ENCODE measurements around the gene APOBEC3B.
A peak's percentile ranks its signal among the peaks of the same experiment; 100 is the strongest.

APOBEC3B gene

DNA sequence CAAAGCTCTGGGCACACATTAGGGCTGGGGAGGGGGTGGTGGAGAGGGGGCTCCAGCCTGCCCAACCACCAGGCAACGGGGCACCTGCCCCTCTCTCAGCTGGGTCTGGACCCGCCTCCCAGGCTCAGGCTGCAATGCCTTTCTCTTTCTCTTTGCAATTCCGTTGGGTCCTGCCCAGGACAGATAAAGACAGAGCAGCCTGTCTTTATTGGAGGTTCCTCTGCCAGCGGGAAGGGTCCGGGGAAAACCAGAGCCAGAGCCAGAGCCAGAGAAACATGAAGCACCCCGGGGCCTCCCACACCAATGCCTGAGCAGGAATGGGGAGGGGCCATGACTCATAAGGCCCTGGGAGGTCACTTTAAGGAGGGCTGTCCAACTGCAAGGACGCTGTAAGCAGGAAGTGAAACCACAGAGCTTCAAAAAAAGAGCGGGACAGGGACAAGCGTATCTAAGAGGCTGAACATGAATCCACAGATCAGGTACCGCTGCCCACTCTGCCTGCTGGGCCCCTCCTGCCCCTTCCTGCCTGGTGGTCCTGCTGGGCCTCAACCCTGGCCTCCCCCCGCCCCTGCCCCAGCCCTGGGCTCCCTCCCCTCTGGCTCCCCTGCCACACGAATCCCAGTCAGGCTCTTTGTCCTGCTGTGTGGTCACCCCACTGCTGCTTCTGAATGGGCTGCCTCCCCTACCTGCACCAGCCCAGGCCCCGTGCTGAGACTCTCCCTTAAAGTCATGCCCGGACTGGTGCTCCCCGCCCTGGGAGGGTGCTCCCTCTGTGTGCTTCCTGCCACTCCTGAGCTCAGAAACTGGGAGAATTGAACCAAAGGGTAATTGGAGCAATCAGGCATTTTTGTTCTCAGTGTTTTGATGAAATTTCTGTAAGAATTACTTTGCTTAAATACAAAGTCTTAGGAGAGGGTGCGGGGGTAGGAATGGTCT lies at the start of gene APOBEC3B:
APOBEC3B (plus strand) TSS at position 356 of the 936 bp plus-strand sequence; CDS start at position 463, 107 bp downstream.
- H3K36me3 ChIP-seq (ENCODE audit: control insufficient read depth in 1 of 2, insufficient read depth in 2 of 2, low read length in 2 of 2): no peaks in the 10 kb centered on the region
- no peaks in the 10 kb centered on the region for H3K27me3 ChIP-seq (ENCODE audit: low read depth, low read length)
- H3K4me1 ChIP-seq (ENCODE audit: control insufficient read depth in 1 of 2, insufficient read depth in 2 of 2, low read length in 2 of 2): peaks cover 4 to 16% of the 10 kb centered on the region in 2 donors
- H3K4me3 ChIP-seq (ENCODE audit: low read depth in 1 of 2, low read length in 2 of 2): peak within 1 kb of the TSS; percentile 61 to 77
- H3K9me3 ChIP-seq (ENCODE audit: control insufficient read depth in 1 of 2, low read length in 2 of 2): no peaks in the 10 kb centered on the region
- peak within 1 kb of the TSS; percentile 28 for H3K27ac ChIP-seq (ENCODE audit: low read length)

DNA sequence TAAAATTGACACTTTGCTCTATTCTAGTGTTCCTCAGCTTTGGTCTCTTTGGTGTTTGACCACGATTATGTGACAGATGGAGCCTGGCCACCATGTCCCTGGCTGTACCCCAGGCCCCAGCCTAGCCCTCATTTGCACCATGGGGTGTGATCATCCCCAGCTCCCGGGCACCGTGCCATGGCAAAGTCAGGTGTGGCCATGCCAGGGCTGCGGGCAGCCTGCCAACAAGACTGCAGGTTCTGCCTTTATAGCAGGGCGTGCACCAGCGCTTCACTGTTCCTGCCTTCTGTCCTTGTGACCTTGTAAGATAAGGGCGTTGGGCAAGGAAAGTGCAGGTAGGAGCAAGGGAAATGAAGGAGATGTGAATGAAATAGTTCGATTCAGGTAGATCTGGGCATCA lies 47.1 kb upstream of the APOBEC3B start:
- Histone ChIP-seq H3K27me3 (ENCODE audit: low read depth, low read length) (no peaks in the 10 kb centered on the region), H3K4me3 (ENCODE audit: low read depth in 1 of 2, low read length in 2 of 2) (no peak overlapping the region), H3K4me1 (ENCODE audit: control insufficient read depth in 1 of 2, insufficient read depth in 2 of 2, low read length in 2 of 2) (no peaks in the 10 kb centered on the region), H3K9me3 (ENCODE audit: control insufficient read depth in 1 of 2, low read length in 2 of 2) (no peaks in the 10 kb centered on the region), H3K27ac (ENCODE audit: low read length) (no peak overlapping the region), H3K36me3 (ENCODE audit: control insufficient read depth in 1 of 2, insufficient read depth in 2 of 2, low read length in 2 of 2) (no peaks in the 10 kb centered on the region)

DNA sequence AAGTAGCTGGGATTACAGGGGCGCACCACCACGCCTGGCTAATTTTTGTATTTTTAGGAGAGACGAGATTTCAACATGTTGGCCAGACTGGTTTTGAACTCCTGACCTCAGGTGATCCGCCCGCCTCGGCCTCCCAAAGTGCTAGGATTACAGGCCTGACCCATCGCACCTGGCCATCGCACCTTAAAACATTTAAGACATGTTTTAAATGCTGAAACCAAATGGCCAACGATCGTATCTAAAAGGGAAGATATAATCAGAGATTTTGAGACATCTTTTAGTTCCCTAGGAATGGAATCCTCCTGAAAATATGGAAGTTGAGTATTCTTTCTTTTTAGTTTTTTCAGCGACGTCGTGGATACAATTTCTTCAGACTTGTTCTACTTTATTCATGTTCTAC lies 46.5 kb upstream of the APOBEC3B start:
- Histone ChIP-seq H3K27me3 (ENCODE audit: low read depth, low read length) (no peaks in the 10 kb centered on the region), H3K4me3 (ENCODE audit: low read depth in 1 of 2, low read length in 2 of 2) (no peak overlapping the region), H3K4me1 (ENCODE audit: control insufficient read depth in 1 of 2, insufficient read depth in 2 of 2, low read length in 2 of 2) (no peaks in the 10 kb centered on the region), H3K27ac (ENCODE audit: low read length) (no peak overlapping the region), H3K9me3 (ENCODE audit: control insufficient read depth in 1 of 2, low read length in 2 of 2) (no peaks in the 10 kb centered on the region), H3K36me3 (ENCODE audit: control insufficient read depth in 1 of 2, insufficient read depth in 2 of 2, low read length in 2 of 2) (no peaks in the 10 kb centered on the region)

DNA sequence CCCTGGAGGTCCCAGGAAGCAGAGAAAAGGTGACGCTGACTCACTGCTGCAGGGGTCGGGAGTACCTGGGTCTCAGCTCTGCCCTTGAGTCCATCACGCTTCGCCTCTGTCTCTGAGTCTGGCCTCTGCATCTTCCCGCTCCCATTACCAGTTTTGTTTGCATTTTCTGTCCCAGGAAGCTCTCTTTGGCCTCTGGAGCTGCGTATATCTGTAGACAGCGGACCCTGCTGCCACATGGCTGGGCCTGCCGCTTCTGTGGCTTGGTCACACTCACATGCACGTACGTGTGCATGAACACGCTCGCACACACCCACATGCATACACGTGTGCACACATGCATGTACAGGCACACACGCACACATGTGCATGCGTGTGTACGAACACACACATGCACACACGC lies 45.6 kb upstream of the APOBEC3B start:
- H3K4me3 ChIP-seq (ENCODE audit: low read depth in 1 of 2, low read length in 2 of 2): no peak overlapping the region
- H3K9me3 ChIP-seq (ENCODE audit: control insufficient read depth in 1 of 2, low read length in 2 of 2): no peaks in the 10 kb centered on the region
- H3K27me3 ChIP-seq (ENCODE audit: low read depth, low read length): no peaks in the 10 kb centered on the region
- H3K27ac ChIP-seq (ENCODE audit: low read length): no peak overlapping the region
- H3K36me3 ChIP-seq (ENCODE audit: control insufficient read depth in 1 of 2, insufficient read depth in 2 of 2, low read length in 2 of 2): no peaks in the 10 kb centered on the region
- H3K4me1 ChIP-seq (ENCODE audit: control insufficient read depth in 1 of 2, insufficient read depth in 2 of 2, low read length in 2 of 2): no peaks in the 10 kb centered on the region

DNA sequence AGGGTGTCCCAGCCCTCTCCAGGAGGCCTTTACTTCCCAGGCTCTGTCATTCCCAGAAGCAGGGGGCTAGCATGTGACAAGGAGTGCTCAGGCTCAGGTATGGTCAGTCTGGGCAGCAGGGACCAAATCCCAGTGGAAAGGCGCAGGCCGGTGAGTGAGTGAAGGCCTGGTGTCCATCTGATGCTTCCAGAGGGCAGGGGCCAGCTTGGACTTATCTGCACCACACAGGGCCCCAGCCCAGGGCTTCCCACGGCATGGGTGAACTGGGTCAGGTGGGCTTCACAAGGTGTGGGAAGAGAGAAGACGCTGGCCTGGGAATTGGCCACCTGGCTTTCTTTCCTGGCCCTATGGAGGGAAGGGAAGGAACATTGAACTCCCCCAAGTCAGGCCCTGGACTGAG lies 45.1 kb upstream of the APOBEC3B start:
- Histone ChIP-seq H3K36me3 (ENCODE audit: control insufficient read depth in 1 of 2, insufficient read depth in 2 of 2, low read length in 2 of 2) (no peaks in the 10 kb centered on the region), H3K9me3 (ENCODE audit: control insufficient read depth in 1 of 2, low read length in 2 of 2) (no peaks in the 10 kb centered on the region), H3K4me1 (ENCODE audit: control insufficient read depth in 1 of 2, insufficient read depth in 2 of 2, low read length in 2 of 2) (no peaks in the 10 kb centered on the region), H3K27me3 (ENCODE audit: low read depth, low read length) (no peaks in the 10 kb centered on the region), H3K4me3 (ENCODE audit: low read depth in 1 of 2, low read length in 2 of 2) (no peak overlapping the region), H3K27ac (ENCODE audit: low read length) (no peak overlapping the region)

DNA sequence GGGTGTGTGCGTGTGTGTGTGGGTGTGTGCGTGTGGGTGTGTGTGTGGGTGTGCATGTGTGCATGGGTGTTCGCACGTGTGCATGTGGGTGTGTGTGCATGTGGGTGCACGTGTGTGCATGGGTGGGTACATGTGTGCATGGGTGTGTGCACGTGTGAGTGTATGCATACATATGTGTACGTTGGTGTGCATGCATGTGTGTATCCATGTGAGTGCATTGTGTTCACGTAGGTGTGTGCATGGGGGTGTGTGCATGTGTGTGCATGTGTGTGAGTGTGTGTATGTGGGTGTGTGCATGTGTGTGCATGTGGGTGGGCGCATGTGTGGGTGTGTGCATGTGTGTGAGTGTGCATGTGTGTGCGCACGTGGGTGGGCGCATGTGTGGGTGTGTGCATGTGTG lies 44.6 kb upstream of the APOBEC3B start:
- Histone ChIP-seq H3K9me3 (ENCODE audit: control insufficient read depth in 1 of 2, low read length in 2 of 2) (no peaks in the 10 kb centered on the region), H3K4me1 (ENCODE audit: control insufficient read depth in 1 of 2, insufficient read depth in 2 of 2, low read length in 2 of 2) (no peaks in the 10 kb centered on the region), H3K36me3 (ENCODE audit: control insufficient read depth in 1 of 2, insufficient read depth in 2 of 2, low read length in 2 of 2) (no peaks in the 10 kb centered on the region), H3K4me3 (ENCODE audit: low read depth in 1 of 2, low read length in 2 of 2) (no peak overlapping the region), H3K27ac (ENCODE audit: low read length) (no peak overlapping the region), H3K27me3 (ENCODE audit: low read depth, low read length) (no peaks in the 10 kb centered on the region)

DNA sequence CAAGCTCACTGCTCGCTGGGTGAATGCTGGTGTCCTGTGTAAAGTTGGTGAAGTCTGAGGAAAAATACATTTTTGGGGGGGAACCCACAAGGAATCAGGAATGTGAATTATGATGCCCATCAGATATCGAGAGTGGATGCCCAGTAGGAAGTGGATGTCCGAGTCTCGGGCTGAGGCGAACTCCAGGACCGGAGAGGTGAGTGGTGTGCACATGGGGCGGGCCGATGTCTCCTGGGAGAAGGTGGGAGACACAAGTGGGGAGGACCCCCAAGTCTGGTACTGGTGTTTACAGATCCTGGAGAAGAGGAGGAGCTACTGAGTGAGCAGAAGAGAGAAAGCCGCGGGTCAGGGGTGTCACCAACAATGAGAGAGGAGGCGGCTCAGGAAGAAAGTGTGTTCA lies 43.9 kb upstream of the APOBEC3B start:
- Histone ChIP-seq H3K27me3 (ENCODE audit: low read depth, low read length) (no peaks in the 10 kb centered on the region), H3K36me3 (ENCODE audit: control insufficient read depth in 1 of 2, insufficient read depth in 2 of 2, low read length in 2 of 2) (no peaks in the 10 kb centered on the region), H3K9me3 (ENCODE audit: control insufficient read depth in 1 of 2, low read length in 2 of 2) (no peaks in the 10 kb centered on the region), H3K27ac (ENCODE audit: low read length) (no peak overlapping the region), H3K4me1 (ENCODE audit: control insufficient read depth in 1 of 2, insufficient read depth in 2 of 2, low read length in 2 of 2) (peaks cover 0 to 3% of the 10 kb centered on the region in 2 donors), H3K4me3 (ENCODE audit: low read depth in 1 of 2, low read length in 2 of 2) (no peak overlapping the region)

DNA sequence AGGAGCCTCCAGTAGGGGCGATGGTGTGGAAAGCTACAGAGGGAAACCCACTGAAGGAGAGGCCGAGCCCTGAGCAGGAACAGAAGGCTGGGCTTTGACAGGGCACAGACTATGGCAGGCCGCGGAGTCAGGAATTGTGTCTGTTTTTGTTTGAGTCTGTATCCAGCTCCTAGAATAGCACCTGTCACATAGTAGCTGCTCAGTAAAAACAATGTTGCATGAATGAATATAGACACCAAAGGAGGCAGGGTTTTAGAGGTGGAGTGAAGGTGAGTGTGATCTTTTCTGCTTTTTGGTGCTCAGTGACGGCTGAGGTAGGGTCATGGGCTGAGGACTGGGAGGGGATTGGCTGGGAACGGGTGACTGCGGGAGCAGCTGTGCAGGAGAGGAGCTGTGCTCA lies 43.2 kb upstream of the APOBEC3B start:
- Histone ChIP-seq H3K27me3 (ENCODE audit: low read depth, low read length) (no peaks in the 10 kb centered on the region), H3K36me3 (ENCODE audit: control insufficient read depth in 1 of 2, insufficient read depth in 2 of 2, low read length in 2 of 2) (no peaks in the 10 kb centered on the region), H3K27ac (ENCODE audit: low read length) (no peak overlapping the region), H3K4me3 (ENCODE audit: low read depth in 1 of 2, low read length in 2 of 2) (no peak overlapping the region), H3K9me3 (ENCODE audit: control insufficient read depth in 1 of 2, low read length in 2 of 2) (no peaks in the 10 kb centered on the region), H3K4me1 (ENCODE audit: control insufficient read depth in 1 of 2, insufficient read depth in 2 of 2, low read length in 2 of 2) (peaks cover 0 to 3% of the 10 kb centered on the region in 2 donors)

DNA sequence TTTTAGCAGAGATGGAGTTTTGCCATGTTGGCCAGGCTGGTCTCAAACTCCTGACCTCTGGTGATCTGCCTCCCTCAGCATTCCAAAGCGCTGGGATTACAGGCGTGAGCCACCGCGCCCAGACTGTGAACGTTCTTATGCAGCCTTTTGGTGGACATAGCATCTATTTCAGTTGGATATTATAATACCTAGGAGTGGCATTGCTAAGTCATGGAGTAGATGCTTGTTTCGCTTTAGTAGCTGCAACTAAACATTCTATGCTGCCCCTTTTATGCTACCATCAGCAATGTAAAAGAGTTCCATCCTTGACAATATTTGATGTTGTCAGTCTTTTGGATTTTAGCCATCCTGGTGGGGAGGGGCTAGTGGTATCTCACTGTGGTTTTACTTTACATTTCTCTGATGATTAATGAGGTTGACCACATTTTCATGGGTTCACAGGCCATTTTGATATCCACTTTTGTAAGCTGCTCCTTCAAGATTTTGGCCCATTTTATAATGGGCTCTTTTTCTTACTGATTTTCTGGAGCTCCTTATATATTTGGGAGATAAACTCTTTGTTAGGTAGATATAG lies 41.2 kb upstream of the APOBEC3B start:
- H3K4me1 ChIP-seq (ENCODE audit: control insufficient read depth in 1 of 2, insufficient read depth in 2 of 2, low read length in 2 of 2): peaks cover 0 to 3% of the 10 kb centered on the region in 2 donors
- no peak overlapping the region for H3K27ac ChIP-seq (ENCODE audit: low read length)
- no peaks in the 10 kb centered on the region for H3K36me3 ChIP-seq (ENCODE audit: control insufficient read depth in 1 of 2, insufficient read depth in 2 of 2, low read length in 2 of 2)
- no peaks in the 10 kb centered on the region for H3K9me3 ChIP-seq (ENCODE audit: control insufficient read depth in 1 of 2, low read length in 2 of 2)
- H3K27me3 ChIP-seq (ENCODE audit: low read depth, low read length): no peaks in the 10 kb centered on the region
- H3K4me3 ChIP-seq (ENCODE audit: low read depth in 1 of 2, low read length in 2 of 2): no peak overlapping the region

DNA sequence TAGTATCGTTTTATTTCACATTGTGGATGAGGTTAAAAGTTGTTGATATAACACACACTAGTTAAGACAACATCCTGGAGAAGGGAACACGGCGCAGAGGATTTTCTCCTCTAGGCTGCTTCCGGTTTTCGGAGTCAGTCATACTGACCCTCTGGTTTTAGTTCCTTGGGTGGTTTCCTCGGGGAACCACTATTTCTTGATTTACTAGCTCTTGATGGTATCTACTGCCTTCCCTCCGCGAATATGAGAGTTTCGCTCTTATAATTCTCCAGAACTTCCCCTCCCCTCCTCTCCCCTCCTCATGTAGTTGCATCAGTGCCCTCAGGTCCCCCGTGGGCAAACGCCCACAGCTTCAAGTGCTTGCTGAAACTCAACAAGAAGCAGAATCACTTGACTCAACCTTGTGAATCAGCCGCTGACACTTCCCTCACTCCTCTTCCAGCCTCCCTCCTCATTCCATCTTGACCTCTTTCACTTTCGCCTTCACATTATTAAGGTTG lies 40.6 kb upstream of the APOBEC3B start:
- Histone ChIP-seq H3K36me3 (ENCODE audit: control insufficient read depth in 1 of 2, insufficient read depth in 2 of 2, low read length in 2 of 2) (no peaks in the 10 kb centered on the region), H3K4me3 (ENCODE audit: low read depth in 1 of 2, low read length in 2 of 2) (no peak overlapping the region), H3K27me3 (ENCODE audit: low read depth, low read length) (no peaks in the 10 kb centered on the region), H3K9me3 (ENCODE audit: control insufficient read depth in 1 of 2, low read length in 2 of 2) (no peaks in the 10 kb centered on the region), H3K4me1 (ENCODE audit: control insufficient read depth in 1 of 2, insufficient read depth in 2 of 2, low read length in 2 of 2) (peaks cover 0 to 3% of the 10 kb centered on the region in 2 donors), H3K27ac (ENCODE audit: low read length) (no peak overlapping the region)

DNA sequence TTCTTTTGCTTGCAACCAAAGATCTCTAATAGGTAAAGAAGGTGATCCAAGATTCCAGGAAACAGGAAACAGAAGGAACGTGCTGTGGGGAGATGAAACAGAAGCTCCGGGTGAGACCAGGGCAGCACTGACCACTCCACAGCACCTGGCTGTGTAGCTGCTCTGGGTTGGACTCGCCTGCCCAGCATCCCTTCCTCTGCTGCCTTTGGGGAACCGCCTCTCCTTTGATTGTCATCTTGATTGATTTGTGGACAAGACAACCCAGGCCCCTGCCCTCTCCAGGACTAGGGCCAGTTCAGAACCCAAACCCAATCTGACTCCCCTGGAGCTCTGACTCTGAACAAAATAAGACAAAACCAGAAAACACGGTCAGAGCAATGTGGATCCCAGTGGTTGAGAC lies 39.4 kb upstream of the APOBEC3B start:
- no peaks in the 10 kb centered on the region for H3K27me3 ChIP-seq (ENCODE audit: low read depth, low read length)
- H3K4me3 ChIP-seq (ENCODE audit: low read depth in 1 of 2, low read length in 2 of 2): no peak overlapping the region
- peaks cover 0 to 3% of the 10 kb centered on the region in 2 donors for H3K4me1 ChIP-seq (ENCODE audit: control insufficient read depth in 1 of 2, insufficient read depth in 2 of 2, low read length in 2 of 2)
- H3K27ac ChIP-seq (ENCODE audit: low read length): no peak overlapping the region
- H3K9me3 ChIP-seq (ENCODE audit: control insufficient read depth in 1 of 2, low read length in 2 of 2): no peaks in the 10 kb centered on the region
- H3K36me3 ChIP-seq (ENCODE audit: control insufficient read depth in 1 of 2, insufficient read depth in 2 of 2, low read length in 2 of 2): no peaks in the 10 kb centered on the region
